ENCODE measurements around the gene SUGP1.

The SUGP1 gene

DNA sequence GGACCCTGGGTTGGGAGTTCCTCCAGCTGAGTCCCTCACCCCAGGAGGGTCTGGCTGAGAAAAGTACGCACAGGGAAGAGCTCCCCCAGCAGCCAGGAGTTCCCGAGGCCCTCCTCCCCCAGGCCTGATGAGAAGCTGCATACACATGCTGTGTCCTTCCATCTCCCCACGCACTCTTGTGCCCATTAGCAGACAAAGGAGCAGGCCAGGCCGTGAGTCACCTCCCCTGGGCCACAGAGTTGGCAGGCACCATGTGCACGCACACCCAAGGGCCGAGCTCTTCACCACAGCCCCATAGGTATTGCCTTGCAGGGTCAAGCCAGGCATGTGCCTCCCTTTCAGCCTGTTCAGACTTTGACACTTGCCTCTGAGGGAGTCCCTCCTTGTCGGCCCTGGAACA lies 17.8 kb upstream of the SUGP1 start:
- DNase-seq, result no peak

DNA sequence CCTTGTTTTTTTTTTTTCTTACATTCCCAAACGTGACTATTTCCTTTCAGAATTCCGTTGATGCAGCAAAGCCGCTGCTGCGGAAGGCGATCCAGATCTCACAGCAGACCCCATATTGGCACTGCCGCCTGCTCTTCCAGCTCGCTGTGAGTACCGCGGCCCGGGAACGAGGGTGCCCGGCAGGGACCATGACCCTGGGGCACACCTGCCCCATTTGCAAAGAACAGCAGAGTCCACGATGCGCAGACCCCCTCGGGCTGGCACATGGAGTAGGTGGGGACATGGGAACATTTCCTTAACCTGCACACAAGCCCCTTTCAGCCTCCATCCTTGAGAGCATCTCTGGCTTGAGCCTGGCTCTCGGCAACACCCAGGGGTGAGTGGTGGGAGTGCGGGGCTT lies 16.8 kb upstream of the SUGP1 start:
- DNase-seq, result no peak

DNA sequence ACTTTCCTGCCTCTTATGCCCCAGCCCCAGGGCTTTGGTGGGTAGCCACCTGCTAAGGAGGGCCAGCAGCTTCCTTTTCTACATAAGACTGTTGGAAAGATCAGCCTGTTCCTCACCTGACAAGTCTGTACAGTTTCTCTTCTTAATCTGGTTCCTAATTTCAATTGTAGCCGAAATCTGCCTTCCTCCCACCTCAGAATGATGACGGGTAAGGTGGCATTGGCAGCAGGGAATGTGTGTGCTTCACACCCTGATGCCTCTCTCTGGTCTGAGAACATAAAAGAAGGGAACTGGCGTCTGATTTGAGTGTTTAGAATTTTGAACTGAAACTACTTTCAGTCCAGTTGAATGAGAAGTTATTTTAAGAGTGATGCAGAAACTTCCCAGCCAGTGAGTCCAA lies 16.3 kb upstream of the SUGP1 start:
- DNase-seq, result no peak

DNA sequence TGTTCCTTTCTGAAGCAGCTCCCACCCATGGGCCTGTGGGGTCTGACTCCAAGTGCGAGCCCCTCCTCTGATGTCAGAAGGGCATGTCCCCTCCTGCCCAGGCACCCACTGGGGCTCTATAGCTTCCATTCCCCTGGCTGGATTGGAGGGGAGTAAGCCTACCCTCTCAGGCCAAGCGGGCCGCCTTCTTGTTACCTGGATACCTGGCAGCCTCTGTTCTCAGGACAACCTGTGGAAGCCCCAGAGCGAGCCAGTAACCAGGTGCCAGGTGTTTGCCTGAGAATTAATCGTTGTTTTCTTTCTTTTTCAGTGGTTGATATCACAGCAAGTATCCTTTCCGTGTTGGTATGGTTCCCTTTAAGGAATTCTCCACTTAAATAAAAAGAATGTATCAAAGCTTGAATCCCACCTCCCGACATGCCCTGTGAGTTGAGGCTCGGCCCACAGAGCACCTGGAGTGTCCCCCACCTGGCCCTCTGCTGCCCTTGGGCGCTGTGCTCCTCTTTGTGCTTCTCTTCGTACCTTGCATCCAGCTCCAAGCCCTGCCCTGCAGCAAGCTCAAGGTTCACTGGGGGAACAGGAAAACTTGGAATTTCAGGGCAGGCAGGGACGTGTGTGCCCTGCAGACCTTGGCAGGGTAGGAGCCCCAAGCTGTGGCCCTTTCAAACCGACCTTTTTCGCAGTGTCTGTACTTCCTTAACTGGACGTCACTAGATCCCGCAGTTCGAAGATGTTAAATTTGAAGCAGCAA lies 15.3 kb upstream of the SUGP1 start:
- no peak for DNase-seq

DNA sequence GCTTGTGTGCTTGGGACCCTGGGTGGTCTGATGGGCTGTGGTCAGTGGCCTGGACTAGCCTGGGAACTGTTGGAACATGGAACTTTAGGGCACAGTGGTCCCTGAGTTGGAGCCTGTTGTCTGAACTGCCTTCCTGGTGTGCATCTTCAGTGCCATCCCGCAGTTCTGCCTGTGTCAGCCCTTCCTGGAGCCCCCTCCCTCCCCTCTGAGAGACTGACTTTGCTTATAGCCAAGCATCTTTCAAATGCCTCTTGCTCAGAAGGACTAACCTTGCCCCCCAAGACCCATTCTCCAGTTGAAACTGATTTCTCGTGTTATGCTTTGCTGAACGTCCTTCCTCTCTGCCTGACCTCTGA lies 14.7 kb upstream of the SUGP1 start:
- no peak for DNase-seq

DNA sequence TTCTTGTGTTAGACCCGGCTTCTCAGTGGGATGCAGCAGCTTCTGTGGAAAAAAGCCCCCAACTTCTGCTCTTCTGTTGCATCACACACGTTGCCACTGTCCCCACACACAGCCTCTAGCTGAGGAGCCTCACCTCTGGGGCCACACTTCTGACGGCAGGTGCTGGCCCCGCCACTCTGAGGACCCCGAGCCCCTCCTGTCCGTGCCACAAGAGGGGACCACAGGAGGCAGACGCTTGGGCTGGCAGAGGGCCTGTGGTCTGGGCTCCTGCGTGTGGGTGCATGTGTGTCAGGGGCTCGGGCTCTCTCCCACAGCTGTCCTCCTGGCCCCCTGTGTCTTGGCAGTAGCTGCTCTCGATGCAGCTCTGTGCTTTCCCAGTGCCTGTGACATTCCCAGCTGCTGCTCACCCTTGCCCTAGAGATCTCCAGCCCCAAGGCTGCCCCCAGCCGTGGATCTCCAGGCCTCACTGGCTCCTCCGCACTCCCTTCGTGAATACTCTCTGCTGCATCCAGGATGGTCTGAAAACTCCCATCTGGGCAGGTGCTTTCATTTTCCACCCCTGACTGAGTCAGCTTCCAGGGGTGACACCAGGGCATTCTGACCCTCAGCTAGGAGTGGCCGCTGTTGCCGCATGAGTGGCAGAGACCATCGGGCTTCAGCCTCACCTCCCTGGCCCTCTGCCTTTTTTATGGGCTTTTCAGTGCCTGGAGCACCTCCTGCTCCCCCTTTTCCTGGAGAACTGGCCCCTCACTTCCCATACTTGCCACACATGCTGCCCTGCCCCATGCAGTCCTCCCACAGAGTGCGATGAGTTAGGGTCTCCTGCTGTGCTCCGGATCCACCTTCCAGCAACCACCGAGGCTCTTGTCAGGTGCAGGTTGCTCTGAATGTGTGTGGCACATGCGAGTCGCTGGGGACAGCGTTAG lies 14.0 kb upstream of the SUGP1 start:
- no peak for DNase-seq

DNA sequence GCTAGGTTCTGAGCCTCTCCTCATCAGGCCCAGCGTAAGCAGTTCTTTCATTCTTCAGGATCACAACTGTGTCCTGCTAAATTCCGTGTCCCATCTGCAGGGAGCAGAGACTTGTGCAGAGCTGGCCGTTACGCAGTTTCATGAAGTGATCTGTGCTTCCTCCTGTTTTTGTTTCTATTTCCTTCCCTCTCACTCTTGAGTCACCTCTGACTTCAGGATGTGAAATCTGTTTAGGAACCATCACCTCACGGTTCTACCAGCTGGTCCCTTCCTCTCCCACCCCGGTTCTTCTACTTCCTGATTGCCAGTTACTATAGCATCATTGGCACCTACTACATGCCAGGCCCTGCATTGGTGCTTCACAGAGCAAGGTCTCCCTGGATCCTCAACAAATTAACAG lies 8.8 kb upstream of the SUGP1 start:
- DNase-seq, result no peak

DNA sequence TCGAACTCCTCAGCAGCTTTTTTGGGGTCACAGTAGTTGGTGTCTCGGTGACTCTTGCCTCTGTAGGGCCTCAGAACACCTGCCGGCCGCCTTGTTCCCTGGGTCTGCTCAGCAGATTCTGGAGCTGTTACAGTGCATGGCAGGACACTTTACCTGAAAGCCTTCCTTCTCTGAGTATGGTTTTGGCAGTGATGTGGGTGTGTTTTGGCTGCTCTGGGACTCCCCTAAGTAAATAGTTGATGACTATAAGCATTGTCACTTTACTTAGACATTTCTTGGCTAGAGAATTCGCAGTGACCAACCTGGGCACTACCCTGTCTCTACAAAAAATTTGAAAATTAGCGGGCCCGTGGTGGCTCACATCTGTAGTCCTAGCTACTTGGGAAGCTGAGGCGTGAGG lies 7.4 kb upstream of the SUGP1 start:
- DNase-seq, result no peak

DNA sequence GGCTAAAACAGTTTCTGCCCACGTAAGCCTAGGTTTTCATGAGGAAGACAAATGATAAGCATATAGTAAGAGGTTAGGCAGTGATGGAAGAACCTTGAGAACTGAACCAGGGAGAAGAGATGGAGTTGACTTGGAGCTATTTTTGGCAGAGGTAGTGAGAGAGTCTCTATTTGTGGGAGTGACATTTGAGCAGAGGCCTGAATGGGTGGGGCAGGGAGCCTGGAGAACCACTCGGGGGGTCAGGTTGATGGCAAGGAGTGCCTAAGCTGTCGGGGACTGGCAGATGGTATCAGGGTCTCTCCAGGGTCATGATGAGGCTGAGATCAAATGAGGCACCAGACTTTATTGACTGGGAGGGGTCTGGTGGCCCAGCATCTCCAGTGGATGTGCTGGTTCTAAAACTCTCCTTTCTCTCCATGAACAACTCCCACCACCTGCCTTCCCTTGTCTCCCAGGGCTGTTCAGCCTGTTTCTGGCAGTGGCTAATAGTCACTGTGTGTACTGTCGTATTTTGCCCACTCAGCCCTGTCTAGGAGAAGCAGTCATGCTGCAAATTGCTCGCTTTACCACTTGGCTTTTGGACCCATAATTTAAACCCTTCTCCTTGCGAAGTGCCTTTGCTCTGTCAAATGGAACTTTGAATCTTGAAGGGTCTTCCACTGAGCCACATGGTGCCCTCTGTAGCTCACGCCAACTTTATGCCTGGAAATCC lies 3.9 kb upstream of the SUGP1 start:
- DNase-seq, result no peak

DNA sequence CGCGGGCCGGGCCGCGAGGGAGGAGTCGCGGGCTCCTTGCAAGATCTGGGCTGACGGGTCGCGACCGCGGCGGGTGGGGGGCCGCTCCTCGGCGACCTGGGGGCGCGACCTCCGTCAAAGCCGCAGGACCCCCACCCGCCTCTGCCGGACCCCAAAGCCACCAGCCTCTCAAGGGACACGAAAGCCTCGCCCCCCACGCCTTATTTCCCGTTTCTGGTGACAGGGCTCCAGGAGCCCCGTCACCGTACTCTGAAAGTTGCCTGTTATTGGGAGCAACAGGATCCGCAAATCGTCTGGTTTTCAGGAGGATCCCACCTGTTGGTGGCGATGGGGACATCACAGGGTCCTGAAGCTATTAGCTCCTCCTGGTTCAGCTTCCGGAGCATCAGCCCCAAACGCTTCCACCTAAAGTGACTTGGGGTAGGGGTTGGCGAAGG lies 850 bp upstream of the SUGP1 start:
- DNase-seq, result no peak

DNA sequence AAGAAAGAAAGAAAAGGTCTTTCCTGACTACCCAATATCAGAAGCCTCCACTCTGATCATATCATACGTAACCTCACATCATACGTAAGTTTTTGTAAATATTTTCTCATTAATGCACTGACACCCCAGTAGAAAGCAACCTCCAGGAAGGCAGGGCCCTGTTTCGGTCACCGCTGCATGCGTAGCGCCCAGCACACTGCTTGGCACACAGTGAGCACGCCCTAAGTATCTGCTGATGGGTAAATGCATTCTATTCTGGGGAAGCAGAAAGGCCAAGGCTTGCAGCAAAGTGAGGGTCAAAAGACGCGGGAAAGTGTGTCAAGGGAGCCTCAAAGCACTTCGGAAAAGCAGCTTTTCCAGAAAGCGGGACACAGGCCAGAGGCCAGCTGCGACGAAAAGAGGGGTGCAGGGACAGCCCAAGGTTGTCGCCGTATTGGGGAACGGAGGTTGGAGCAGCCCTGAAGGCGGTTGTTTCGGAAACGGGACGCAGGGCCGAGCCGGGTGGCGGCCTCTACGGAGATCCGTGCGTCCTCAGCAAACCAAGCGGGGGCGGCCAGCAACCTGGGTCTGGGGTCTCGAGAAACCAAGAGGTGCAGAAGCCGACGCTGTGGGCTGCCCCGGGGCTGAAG lies 463 bp downstream of the SUGP1 start:
- no peak for DNase-seq

DNA sequence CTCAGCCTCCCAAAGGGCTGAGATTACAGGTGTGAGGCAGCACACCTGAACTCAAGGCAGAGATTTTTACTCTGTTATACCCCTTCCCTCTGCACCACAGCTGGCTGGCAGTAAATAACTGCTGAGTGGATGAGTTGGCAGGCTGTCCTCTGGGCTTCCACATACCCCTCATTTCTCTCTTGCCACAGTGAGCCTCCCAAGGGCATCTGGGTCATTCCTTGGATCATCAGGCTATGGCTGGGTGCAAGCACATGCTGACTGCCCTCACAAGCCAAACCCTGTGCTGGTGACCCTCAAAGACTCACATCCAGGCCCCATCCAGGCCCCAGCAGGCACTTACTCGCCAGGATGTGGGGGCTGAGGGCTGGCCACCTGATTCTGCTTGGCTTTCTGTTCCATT lies 4.2 kb downstream of the SUGP1 start:
- DNase-seq, result no peak

DNA sequence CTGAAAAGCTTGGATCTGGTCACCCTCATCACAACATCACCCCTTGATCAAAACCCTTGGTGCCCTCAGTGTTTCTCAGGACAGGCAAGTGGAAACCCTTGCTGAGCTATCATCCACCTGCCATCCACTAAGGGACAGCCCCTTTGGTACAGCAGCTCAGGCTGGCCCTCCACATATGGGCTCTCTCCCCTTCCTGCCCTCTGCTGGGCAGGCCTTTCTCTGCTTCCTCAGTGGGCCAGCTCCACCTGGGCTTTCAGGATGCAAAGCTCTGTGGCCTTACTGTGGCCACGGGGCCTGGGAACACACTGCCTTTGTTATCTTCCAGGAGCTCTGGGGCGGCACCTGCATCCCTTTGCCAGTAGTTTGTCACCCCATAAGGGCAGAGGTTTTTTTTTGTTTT lies 4.9 kb downstream of the SUGP1 start:
- DNase-seq, result no peak

DNA sequence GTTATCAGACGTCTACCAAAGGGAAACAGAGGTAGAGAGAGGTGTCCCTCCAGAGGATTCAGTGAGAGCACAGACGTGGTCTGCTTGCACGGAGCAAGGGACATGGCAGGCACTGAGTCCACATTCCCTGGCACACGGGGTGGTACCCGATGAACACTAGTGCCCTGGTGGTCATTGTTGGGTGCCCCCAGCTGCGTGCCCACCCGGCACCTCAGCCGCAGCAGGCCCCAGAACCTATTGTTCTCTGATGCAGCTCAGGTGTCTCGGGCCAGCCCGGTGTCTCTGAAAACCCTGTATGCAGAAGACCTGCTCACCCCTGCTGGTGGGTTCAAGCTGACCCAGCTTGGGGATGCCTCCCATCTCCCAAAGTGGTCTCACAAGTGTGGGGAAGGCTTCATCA lies 11.9 kb downstream of the SUGP1 start:
- no peak for DNase-seq

DNA sequence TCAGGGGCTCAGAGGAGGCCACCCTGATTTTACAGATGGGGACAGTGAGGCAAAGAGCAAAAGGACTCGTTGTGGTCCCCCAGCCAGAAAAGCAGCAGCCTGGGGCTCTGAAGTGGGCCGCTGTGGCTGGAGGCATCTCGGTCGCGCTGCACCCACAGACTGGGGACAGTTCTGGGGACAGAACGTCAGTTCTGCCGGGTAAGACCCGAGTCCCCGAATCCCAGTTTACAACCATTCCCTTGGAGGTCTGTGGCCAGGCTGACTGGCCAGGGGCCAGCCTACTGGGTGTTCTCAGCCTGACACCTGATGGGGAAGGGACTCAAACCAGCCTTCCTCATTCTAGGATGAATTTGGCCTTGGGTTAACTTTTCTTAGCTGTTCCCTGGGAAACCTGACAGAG lies 14.1 kb downstream of the SUGP1 start:
- no peak for DNase-seq

DNA sequence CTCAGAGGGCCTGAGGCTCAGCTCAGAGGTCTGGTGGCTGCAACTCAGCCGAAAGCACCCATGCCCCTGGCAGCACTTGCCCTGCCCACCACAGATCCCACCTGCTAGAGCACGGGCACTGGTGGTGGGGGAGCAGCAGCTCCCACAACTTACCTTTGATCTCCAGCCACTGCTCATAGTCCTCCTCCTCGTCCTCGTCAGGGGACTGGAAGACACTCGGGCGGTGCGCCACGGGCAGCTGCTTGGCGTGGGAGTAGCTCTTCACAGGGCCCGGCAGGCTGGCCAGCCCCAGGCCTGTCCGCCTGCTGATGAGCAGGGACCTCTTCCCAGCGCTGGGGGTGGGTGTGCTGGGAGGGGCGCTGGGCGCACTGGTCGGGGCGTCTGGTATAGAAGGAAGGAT lies 14.6 kb downstream of the SUGP1 start:
- no peak for DNase-seq

DNA sequence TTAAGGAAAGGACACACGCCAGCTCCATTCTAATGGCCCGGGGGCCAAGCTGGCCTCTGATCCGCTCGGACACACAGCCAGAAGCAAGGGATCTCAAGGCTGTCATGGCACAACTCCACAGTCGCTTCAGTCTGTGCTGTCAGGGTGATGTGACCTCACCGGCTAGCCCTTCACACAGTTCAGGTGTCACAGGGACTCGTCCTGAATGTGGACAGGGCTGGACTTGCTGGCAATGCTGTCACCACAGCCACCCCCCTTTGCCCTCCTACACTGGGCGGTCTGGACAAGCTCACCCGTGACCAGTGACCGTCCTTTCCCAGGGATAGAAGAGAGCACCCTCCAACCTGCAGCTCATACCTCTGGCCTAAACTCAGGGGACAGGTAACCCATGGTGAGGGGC lies 15.2 kb downstream of the SUGP1 start:
- DNase-seq, result no peak

DNA sequence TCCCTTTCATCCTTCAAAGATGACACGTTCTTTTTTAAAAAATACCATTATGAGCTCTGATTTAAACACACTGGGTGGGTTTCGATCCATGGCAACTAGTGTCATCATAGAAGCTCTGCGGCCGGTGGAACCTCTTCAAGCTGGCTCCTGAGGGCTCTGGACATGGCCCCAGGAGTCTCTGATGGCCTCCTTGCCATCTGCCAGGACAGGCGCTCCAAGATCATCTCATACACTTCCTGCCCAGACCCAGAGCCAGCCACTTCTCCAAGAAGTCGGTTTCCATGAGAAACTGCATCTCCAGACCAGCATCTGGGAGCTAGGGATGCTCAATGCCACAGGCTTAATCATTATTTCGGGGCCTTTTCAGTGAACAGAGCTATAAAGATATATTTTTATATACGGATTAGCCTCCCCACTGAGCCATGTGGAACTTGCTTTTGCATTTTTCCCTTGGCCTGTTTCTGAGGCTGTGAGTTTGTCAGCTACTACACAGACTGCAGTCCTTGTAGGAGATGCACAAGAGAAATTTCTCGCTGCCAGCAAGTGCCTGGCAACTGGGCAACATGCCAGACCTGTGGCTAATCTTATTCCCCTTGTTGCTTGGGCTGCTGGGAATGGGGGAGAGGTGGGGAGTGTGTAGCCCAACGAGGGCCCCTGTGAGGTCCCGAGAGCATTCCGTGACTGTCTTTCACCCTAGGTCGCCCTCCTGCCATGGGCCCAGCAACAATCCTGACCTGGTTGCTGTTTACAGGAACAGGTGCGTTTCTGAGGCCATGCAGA lies 15.9 kb downstream of the SUGP1 start:
- DNase-seq, result no peak

DNA sequence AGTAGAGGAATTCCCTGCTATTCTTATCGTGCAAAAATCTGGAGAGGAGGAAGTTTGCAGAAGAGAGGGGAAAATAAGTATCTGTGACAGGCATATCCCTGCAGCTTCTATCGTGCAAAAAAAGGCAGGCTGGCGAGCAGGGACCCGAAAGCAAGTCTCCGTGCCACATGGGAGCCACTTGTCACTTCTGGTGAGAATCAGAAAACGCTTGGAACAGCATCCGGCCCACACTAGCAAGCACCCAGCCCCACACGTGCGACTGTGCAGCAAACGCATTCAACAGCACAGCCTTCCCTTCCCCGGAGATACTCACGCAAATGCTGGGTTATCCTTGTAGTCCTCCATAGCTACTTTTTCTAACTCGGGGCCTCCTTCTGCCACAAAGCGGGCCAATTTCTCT lies 16.9 kb downstream of the SUGP1 start:
- no peak for DNase-seq

DNA sequence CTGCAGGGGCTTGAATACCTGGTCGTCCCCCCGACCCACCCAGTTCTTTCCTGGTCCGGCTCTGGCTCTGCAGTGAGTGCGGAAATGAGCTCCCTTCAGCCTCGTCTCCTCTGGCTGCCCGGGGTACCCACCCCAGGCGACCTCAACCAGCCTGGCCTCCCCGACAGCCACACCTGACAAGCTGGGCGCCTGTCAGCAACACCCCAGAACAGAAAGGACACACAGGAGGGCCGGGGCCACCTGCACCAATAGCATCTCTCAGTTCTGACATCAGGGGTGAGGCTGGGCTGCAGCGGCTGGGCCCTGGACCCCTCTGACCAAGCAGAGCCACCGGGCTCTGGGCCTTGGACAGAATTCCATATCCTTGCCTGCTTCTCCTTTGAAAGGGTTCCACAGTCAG lies 19.7 kb downstream of the SUGP1 start:
- DNase-seq, result no peak

DNA sequence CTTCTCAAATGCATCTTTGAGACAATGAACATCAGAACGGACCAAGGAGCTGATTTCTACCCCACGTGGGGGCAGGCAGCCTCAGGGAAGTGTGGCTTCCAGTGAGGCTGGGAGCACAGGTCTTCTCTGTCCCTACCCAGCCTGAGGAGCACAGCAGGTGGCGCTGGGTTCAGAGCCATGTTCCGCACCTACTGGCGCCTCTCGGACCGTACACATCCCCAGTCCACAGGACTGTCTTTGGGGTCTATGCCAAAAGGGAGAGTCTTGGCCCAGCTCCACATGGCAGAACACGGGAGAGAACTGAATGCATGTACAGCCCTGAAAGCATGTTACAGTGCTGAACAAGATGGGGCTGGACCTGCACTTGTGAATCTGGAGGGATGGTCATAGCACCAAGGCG lies 22.6 kb downstream of the SUGP1 start:
- DNase-seq, result no peak

DNA sequence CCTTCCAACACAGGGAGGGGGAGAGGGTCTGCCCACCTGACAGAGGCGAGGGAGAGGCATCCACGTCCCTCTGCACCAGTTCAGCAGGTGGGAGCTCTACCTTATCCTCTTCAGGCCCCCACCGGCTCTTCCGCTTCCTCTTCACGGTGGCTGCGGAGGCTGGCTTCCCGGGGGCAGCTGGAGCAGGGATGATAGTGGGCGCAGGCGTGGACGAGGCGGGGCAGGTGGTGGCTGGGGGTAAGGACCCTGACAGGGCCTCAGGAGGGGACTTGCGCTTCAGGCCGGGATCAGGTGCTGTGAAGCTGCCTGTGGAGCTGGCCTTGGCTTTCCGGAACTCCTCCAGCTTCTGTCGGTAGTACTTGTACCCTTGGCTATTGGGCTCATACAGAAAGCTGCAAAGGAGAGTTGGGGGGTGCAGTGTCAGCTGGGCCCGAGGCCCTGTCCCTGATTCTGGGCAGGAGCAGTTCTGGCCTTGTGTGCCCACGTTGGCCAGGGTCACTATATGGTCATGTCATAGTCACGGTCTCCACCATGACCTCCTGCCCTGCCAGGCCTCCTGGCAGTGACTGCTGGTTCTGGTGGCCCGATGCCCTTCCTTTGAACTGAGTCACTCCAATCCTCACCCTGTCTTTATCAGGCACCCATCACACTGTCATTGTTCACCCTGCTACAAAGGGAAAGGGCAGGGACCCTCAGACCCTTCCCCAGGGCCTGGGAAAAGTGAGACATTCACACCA lies 23.2 kb downstream of the SUGP1 start:
- no peak for DNase-seq

Measured in retina (tissue), 1 donor.